GM12874 (cell line): ENCODE data around the gene AUNIP.

Experiments used
- CTCF ChIP-seq: IDR thresholded peaks from 2 replicates; pipeline ENCODE4 v1.5.1; 2011; ENCODE audit warnings: low read depth, mild to moderate bottlenecking, control low read depth, low read length, moderate library complexity; ENCODE audit not compliant: insufficient read depth

The AUNIP gene

GRCh38 chr1:25863486-25864262 is 4.4 kb upstream of the AUNIP start:
- no peak for TF ChIP-seq CTCF

- no peak for TF ChIP-seq CTCF
Observed at GRCh38 chr1:25862785-25863485, 3.7 kb upstream of the AUNIP start.

GRCh38 chr1:25861316-25862286 is 2.3 kb upstream of the AUNIP start:
- no peak for TF ChIP-seq CTCF

- no peak for TF ChIP-seq CTCF
Observed at GRCh38 chr1:25858494-25858893, 763 bp downstream of the AUNIP start.

- TF ChIP-seq CTCF = no peak
Observed at GRCh38 chr1:25856856-25857255, 2.4 kb downstream of the AUNIP start.

GRCh38 chr1:25854554-25854953 is 4.7 kb downstream of the AUNIP start:
- TF ChIP-seq CTCF = no peak

GRCh38 chr1:25848531-25848930 is 10.7 kb downstream of the AUNIP start:
- no peak for TF ChIP-seq CTCF
